CD14-positive monocyte (primary cell): ENCODE measurements around the gene BACH2. TPM values are rescaled to one million over a fixed set of nuclear protein-coding genes. Genes with fewer than 3 reads are reported as not detected.

Experiments
- DNase-seq, 3 donors: peaks; one replicate each; pipeline ENCODE4 v3.0.0-alpha.2; 2011 to 2022
- H2AFZ ChIP-seq: 2 replicates; pipeline ENCODE4 v1.6.0; 2012; ENCODE audit warnings: mild to moderate bottlenecking, low read depth, low read length, inconsistent platforms; ENCODE audit not compliant: insufficient read depth, poor library complexity, severe bottlenecking
- H3K27ac ChIP-seq, 2 donors: 1 replicate in 1 of 2; 2 replicates in 1 of 2; pipeline ENCODE4 v1.5.1; 2012 to 2013; ENCODE audit warnings: low read length in 2 of 2, control low read depth in 1 of 2, inconsistent platforms in 1 of 2, low read depth in 1 of 2, mild to moderate bottlenecking in 1 of 2
- H3K27me3 ChIP-seq, 2 donors: one replicate each; pipeline versions ENCODE4 v1.6.0 to v1.6.1; 2011 to 2013; ENCODE audit warnings: low read length in 2 of 2; ENCODE audit not compliant: control insufficient read depth in 2 of 2, insufficient read depth in 2 of 2
- H3K36me3 ChIP-seq, 2 donors: replicated peaks in 1 of 2; 1 replicate in 1 of 2; 2 replicates in 1 of 2; pipeline versions ENCODE4 v1.5.1 to v1.6.1; 2012 to 2013; ENCODE audit warnings: low read length in 2 of 2, control low read depth in 1 of 2, inconsistent platforms in 1 of 2, mild to moderate bottlenecking in 1 of 2; ENCODE audit not compliant: insufficient read depth in 2 of 2, control insufficient read depth in 1 of 2
- H3K4me1 ChIP-seq, 2 donors: 1 replicate in 1 of 2; 2 replicates in 1 of 2; pipeline versions ENCODE4 v1.5.1 to v1.6.1; 2012 to 2013; ENCODE audit warnings: low read length in 2 of 2, control low read depth in 1 of 2, inconsistent platforms in 1 of 2, mild to moderate bottlenecking in 1 of 2, moderate library complexity in 1 of 2; ENCODE audit not compliant: insufficient read depth in 2 of 2, control insufficient read depth in 1 of 2
- H3K4me2 ChIP-seq: replicated peaks from 2 replicates; pipeline ENCODE3; 2012; ENCODE audit warnings: low read length, moderate library complexity, mild to moderate bottlenecking; ENCODE audit not compliant: poor library complexity, severe bottlenecking; ENCODE audit errors: extremely low read depth
- H3K4me3 ChIP-seq, 3 experiments: fragments of 200-600 bp in 1 of 3; sonication (generic) in 1 of 3; replicated peaks in 1 of 3; 1 replicate in 2 of 3; 2 replicates in 1 of 3; pipeline ENCODE4 v1.5.1; 2011 to 2013; ENCODE audit warnings: low read length in 3 of 3, mild to moderate bottlenecking in 3 of 3, control low read depth in 2 of 3, low read depth in 2 of 3, inconsistent platforms in 1 of 3, moderate library complexity in 1 of 3
- H3K79me2 ChIP-seq: 2 replicates; pipeline ENCODE4 v1.6.0; 2012; ENCODE audit warnings: mild to moderate bottlenecking, control low read depth, inconsistent platforms, low read length, moderate library complexity; ENCODE audit not compliant: insufficient read depth
- H3K9ac ChIP-seq: 2 replicates; pipeline ENCODE4 v1.6.0; 2017; ENCODE audit warnings: low read length, mild to moderate bottlenecking; ENCODE audit not compliant: insufficient read depth, poor library complexity, severe bottlenecking
- H3K9me3 ChIP-seq, 2 donors: replicated peaks in 1 of 2; 1 replicate in 1 of 2; 2 replicates in 1 of 2; pipeline versions ENCODE4 v1.5.1 to v1.6.1; 2012 to 2013; ENCODE audit warnings: low read length in 2 of 2, control low read depth in 1 of 2; ENCODE audit not compliant: control insufficient read depth in 1 of 2, insufficient read depth in 1 of 2
- H4K20me1 ChIP-seq: 2 replicates; pipeline ENCODE4 v1.6.0; 2012; ENCODE audit warnings: mild to moderate bottlenecking, low read length, control low read depth, moderate library complexity; ENCODE audit not compliant: insufficient read depth
- H3K27ac Mint-ChIP-seq, 7 donors: one replicate each; pipeline ENCODE4 v1.8.0; 2020; ENCODE audit warnings: mild to moderate bottlenecking in 7 of 7, mixed read lengths in 7 of 7, moderate library complexity in 6 of 7, inconsistent platforms in 2 of 7
- H3K27me3 Mint-ChIP-seq, 3 donors: one replicate each; pipeline ENCODE4 v1.8.0; 2021 to 2022; ENCODE audit warnings: low read depth in 3 of 3, mild to moderate bottlenecking in 3 of 3, mixed read lengths in 3 of 3, moderate library complexity in 3 of 3, inconsistent platforms in 1 of 3
- H3K36me3 Mint-ChIP-seq, 2 donors: one replicate each; pipeline ENCODE4 v1.8.0; 2020; ENCODE audit warnings: mixed read lengths in 2 of 2, inconsistent platforms in 1 of 2, mild to moderate bottlenecking in 1 of 2
- H3K4me1 Mint-ChIP-seq: one replicate; pipeline ENCODE4 v1.8.0; 2020; ENCODE audit warnings: mild to moderate bottlenecking, mixed read lengths
- H3K4me3 Mint-ChIP-seq, 2 donors: one replicate each; pipeline ENCODE4 v1.8.0; 2020; ENCODE audit warnings: mild to moderate bottlenecking in 2 of 2, mixed read lengths in 2 of 2, moderate library complexity in 1 of 2
- H3K9me3 Mint-ChIP-seq, 7 donors: one replicate each; pipeline ENCODE4 v1.8.0; 2020 to 2022; ENCODE audit warnings: mixed read lengths in 7 of 7, mild to moderate bottlenecking in 6 of 7, moderate library complexity in 6 of 7, inconsistent platforms in 2 of 7
- CTCF ChIP-seq: fragments of 200-600 bp; IDR thresholded peaks from one replicate; pipeline ENCODE4 v1.8.0; 2022; ENCODE audit warnings: antibody characterized with exemption, mild to moderate bottlenecking
- WGBS: methylation state at CpG from one replicate; pipeline ENCODE4 v1.1.5; 2013; ENCODE audit warnings: missing lambda C conversion rate; ENCODE audit not compliant: insufficient coverage; 5-methylcytosine and 5-hydroxymethylcytosine counted together
- intact Hi-C, 2 donors: fragments of 100-400 bp; cut with micrococcal nuclease; formaldehyde crosslinking; loops; one replicate each; pipeline versions ENCODE4 v1.15.0 to v1.15.1; 2023
- polyA plus RNA-seq, 3 donors: library from polyadenylated mRNA; depleted of rRNA in 1 of 3; unstranded in 2 of 3; stranded (reverse) in 1 of 3; fragments of 300-500 nt in 2 of 3; fragments of >200 nt in 1 of 3; fragmentation: Illumina TruSeq in 2 of 3; gene quantifications; 1 replicate in 2 of 3; 2 replicates in 1 of 3; pipeline ENCODE4 v1.2.3, GENCODE V29; 2012 to 2021

BACH2 gene
- polyA plus RNA-seq, 3 donors, result 0.04 to 0.09 (median 0.05) TPM

DNA sequence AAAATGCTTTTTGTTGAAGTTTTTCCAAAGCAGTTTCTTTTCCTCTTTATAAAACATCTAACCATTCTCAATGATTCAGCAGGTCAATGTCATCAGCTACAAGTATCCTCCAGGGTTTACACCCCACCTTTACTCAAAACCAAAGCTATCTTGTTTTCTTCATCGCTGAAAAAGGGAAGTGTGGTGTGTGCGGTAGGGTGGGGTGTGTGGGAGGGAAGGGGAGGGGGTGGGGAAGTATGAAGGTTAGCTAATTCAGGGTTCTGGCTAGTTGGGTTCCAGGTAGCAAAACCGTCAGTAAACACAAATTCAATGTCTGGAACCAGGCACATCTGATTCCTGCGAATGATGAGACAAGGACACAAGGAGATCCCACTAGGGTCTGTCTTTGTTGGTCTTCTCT is 212.8 kb downstream of the BACH2 start:
- no peaks in the 10 kb centered on the region for H3K79me2 ChIP-seq
- intact Hi-C loops, result no loop called here
- TF ChIP-seq CTCF, result no peak
- H3K27me3 ChIP-seq, result no peaks in the 10 kb centered on the region
- no peak overlapping the region for H3K27ac ChIP-seq
- H3K9me3 ChIP-seq, result no peaks in the 10 kb centered on the region
- H3K9ac ChIP-seq, result no peak overlapping the region
- Mint-ChIP-seq H3K4me3 (peak overlapping the region in 1 of 2 donors; percentile 35), H3K27me3 (no peaks in the 10 kb centered on the region), H3K27ac (peak overlapping the region in 4 of 7 donors; percentile 14 to 44 (median 31)), H3K4me1 (peaks cover 35% of the 10 kb centered on the region), H3K9me3 (no peaks in the 10 kb centered on the region), H3K36me3 (no peaks in the 10 kb centered on the region)
- H3K4me1 ChIP-seq, result peaks cover 26 to 35% of the 10 kb centered on the region in 2 donors
- peak; percentile 41 to 65 (median 55) for DNase-seq
- peak overlapping the region; percentile 8 for H3K4me2 ChIP-seq
- WGBS, result 52% methylated on average over 2 of the region's 4 CpGs
- no peaks in the 10 kb centered on the region for H3K36me3 ChIP-seq
- H3K4me3 ChIP-seq, result no peak overlapping the region
- H4K20me1 ChIP-seq, result no peaks in the 10 kb centered on the region
- H2AFZ ChIP-seq, result no peak overlapping the region

GRCh38 chr6:90082847-90083246 is 213.8 kb downstream of the BACH2 start:
- H3K4me1 Mint-ChIP-seq, result peaks cover 26% of the 10 kb centered on the region
- H3K4me1 ChIP-seq, result peaks cover 17 to 24% of the 10 kb centered on the region in 2 donors
- no peaks in the 10 kb centered on the region for H3K27me3 ChIP-seq
- H2AFZ ChIP-seq, result no peak overlapping the region
- no peaks in the 10 kb centered on the region for H4K20me1 ChIP-seq
- no peak overlapping the region for H3K9ac ChIP-seq
- no peak overlapping the region for H3K4me3 ChIP-seq
- no peak overlapping the region for H3K4me2 ChIP-seq
- H3K36me3 ChIP-seq, result no peaks in the 10 kb centered on the region
- H3K9me3 Mint-ChIP-seq, result no peaks in the 10 kb centered on the region
- peak overlapping the region in 2 of 7 donors; percentile 6 to 62 for H3K27ac Mint-ChIP-seq
- TF ChIP-seq CTCF, result no peak
- peak in 2 of 3 donors; percentile 21 to 23 for DNase-seq
- H3K36me3 Mint-ChIP-seq, result no peaks in the 10 kb centered on the region
- no peaks in the 10 kb centered on the region for H3K79me2 ChIP-seq
- intact Hi-C loops, result no loop called here
- WGBS, result 50% methylated on average over 2 of the region's 2 CpGs
- no peaks in the 10 kb centered on the region for H3K27me3 Mint-ChIP-seq
- H3K4me3 Mint-ChIP-seq, result no peak overlapping the region
- H3K9me3 ChIP-seq, result no peaks in the 10 kb centered on the region
- H3K27ac ChIP-seq, result no peak overlapping the region
